GM18858 (cell line): ENCODE data around the gene SIRT2.
"Not testable (repeated sequence)": the region's sequence is repeated elsewhere in the genome, so short reads cannot be mapped to it uniquely, and the experiment has no call there.

Experiments
- ATAC-seq: cut with Tn5 transposase; IDR thresholded peaks from one replicate; pipeline ENCODE4 v1.9.1; 2021; ENCODE audit not compliant: unreplicated experiment

SIRT2 gene

GRCh38 chr19:38898788-38899446 lies 501 bp downstream of the SIRT2 start:
- ATAC-seq: no peak

- no peak for ATAC-seq
Observed at GRCh38 chr19:38894968-38895367, 4.5 kb downstream of the SIRT2 start.

GRCh38 chr19:38893341-38893771 lies 6.1 kb downstream of the SIRT2 start:
- ATAC-seq: no peak

- ATAC-seq: no peak
Observed at GRCh38 chr19:38892841-38893240, 6.6 kb downstream of the SIRT2 start.

GRCh38 chr19:38891771-38892170 lies 7.6 kb downstream of the SIRT2 start:
- no peak for ATAC-seq

- ATAC-seq: no peak
Observed at GRCh38 chr19:38890686-38891085, 8.7 kb downstream of the SIRT2 start.

- no peak for ATAC-seq
Observed at GRCh38 chr19:38889803-38890202, 9.6 kb downstream of the SIRT2 start.

- no peak for ATAC-seq
Observed at GRCh38 chr19:38888876-38889275, 10.5 kb downstream of the SIRT2 start.

GRCh38 chr19:38884691-38885090 lies 14.7 kb downstream of the SIRT2 start:
- not testable (repeated sequence) for ATAC-seq

- ATAC-seq: no peak
Observed at GRCh38 chr19:38883286-38883685, 16.1 kb downstream of the SIRT2 start.

GRCh38 chr19:38880882-38881609 lies 18.4 kb downstream of the SIRT2 start:
- ATAC-seq: no peak

- no peak for ATAC-seq
Observed at GRCh38 chr19:38880076-38880881, 19.1 kb downstream of the SIRT2 start.

GRCh38 chr19:38879400-38879751 lies 20.0 kb downstream of the SIRT2 start:
- no peak for ATAC-seq

- ATAC-seq: no peak
Observed at GRCh38 chr19:38878575-38879399, 20.6 kb downstream of the SIRT2 start.

GRCh38 chr19:38877781-38878574 lies 21.4 kb downstream of the SIRT2 start, which contains the start of gene RINL:
Gene RINL (minus strand): TSS chr19:38878275. CDS start chr19:38876742, 1,533 bp downstream.
- no peak for ATAC-seq

- ATAC-seq: no peak
Observed at GRCh38 chr19:38875656-38876395, 23.6 kb downstream of the SIRT2 start.

- not testable (repeated sequence) for ATAC-seq
Observed at GRCh38 chr19:38873400-38873799, 26.0 kb downstream of the SIRT2 start.

- no peak for ATAC-seq
Observed at GRCh38 chr19:38870612-38871011, 28.8 kb downstream of the SIRT2 start.

- ATAC-seq: no peak
Observed at GRCh38 chr19:38869836-38870607, 29.4 kb downstream of the SIRT2 start.
